Activated T-cell treated with anti-CD3 and anti-CD28 coated beads for 48 hours (primary cell): Measurements from ENCODE around the gene SPDYE3.
"Not testable (repeated sequence)": the region's sequence is repeated elsewhere in the genome, so short reads cannot be mapped to it uniquely, and the experiment has no call there.

Experiments
- DNase-seq: peaks from one replicate; pipeline ENCODE4 v3.0.0-alpha.2; 2020; ENCODE audit warnings: low read depth

SPDYE3 gene, protein sequence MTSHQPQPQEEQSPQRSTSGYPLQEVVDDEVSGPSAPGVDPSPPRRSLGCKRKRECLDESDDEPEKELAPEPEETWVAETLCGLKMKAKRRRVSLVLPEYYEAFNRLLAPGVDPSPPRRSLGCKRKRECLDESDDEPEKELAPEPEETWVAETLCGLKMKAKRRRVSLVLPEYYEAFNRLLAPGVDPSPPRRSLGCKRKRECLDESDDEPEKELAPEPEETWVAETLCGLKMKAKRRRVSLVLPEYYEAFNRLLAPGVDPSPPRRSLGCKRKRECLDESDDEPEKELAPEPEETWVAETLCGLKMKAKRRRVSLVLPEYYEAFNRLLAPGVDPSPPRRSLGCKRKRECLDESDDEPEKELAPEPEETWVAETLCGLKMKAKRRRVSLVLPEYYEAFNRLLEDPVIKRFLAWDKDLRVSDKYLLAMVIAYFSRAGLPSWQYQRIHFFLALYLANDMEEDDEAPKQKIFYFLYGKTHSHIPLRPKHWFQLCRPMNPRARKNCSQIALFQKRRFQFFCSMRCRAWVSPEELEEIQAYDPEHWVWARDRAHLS

DNA sequence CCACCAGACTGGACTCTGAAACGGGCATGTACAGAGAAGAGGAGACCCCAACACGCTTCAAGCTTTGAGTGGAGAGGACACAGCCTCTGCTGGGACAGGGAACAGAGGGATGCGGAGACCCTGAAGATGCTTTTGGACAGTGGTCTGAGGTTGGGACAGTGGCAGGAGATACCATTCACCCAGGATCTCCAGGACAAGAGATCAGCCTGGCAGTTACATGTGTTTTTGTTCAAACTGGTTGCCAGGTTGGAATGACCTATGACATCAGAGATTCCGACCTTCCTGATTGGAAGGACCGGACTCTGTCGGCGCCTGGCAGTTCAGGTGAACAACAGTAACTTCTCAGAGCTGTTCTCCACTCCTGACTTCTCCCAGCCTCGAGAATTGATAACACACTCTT, at the start of gene SPDYE3:
SPDYE3 (plus strand) TSS at position 301 of the 400 bp plus-strand sequence. CDS start 184 bp downstream, outside the sequence.
- not testable (repeated sequence) for DNase-seq

DNA sequence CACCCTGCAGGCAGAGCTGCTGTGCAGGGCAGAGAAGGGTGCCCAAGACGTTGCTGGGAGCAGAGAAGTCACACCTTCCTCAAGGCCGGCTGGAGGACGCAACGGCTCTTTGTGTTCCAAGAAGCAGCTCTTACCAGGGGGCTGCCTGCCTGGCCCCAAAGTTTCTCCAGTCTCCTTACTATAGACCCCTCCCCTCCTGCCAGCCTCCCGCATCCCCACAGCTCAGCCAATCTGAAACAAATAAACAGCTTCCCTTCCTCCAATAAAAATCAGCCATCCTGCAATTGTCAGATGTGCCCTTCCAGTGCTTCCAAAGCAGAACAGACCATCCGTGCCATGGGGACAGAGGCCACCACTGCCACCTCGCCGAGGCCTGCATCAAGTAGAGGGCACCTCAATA, 47.5 kb upstream of the SPDYE3 start:
- DNase-seq: not testable (repeated sequence)

DNA sequence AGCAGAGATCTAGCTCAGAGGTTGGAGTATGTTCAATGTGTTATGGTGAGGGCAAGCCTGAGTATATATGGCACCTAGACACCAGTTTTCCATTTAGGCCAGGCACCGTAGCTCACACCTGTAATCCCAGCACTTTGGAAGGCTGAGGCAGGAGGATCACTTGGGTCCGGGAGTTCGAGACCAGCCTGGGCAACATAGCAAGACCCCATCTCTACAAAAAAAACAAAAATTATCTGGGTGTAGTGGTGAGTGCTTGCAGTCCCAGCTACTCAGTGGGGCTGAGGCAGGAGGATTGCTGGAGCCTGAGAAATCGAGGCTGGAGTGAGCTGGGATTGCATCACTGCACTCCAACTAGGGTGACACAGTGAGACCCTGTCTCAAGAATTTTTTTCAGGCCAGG, 44.6 kb upstream of the SPDYE3 start:
- not testable (repeated sequence) for DNase-seq

DNA sequence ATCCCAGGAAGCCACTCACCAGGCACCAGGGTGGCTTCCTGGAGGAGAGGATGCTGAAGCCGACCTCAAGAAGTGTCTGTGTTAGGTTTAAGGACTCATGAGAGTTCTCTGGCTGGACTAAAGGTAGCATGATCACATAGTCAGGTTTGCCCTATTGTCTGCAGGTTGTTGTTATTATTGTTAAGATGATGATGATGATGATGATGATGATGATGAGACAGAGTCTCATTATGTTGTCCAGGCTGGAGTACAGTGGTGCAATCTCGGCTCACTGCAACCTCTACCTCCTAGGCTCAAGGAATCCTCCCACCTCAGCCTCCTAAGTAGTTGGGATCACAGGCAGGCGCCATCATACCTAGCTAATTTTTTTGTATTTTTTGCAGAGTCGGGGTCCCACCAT, 43.3 kb upstream of the SPDYE3 start:
- DNase-seq: not testable (repeated sequence)

DNA sequence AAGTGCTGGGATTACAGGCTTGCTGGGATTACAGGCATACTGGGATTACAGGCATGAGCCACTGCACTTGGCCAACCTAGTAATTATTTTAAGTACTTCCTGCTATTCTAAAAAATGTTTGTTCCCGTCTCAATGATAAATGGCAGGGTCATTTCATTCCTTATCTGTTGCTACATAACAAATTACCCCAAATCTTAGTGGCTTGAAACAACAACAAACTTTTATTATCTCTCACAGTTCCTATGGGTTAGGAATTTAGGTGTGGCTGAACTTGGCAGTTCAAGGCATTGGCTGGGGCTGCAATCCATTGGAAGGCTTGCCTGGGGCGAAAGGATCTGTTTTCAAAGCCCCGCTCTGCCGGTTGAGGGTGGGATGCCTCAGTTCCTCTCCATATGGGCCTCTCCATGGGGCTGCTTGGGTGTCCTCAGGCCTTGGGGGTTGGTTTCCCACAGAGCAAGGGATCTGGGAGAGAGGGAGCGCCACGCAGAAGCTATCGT, 42.8 kb upstream of the SPDYE3 start:
- DNase-seq: not testable (repeated sequence)

DNA sequence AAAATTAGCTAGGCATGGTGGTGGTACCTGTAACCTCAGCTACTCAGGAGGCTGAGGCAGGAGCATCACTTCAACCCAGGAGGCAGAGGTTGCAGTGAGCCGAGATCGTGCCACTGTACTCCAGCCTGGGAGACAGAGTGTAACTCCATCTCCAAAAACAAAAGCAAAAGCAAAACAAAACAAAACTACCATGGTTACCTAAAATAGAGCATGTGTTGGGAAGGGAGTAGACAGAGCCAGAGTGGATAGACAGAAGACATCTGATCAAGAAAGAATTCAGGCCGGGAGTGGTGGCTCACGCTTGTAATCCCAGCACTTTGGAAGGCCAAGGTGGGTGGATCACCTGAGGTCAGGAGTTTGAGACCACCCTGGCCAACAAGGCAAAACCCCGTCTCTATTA, 41.7 kb upstream of the SPDYE3 start:
- not testable (repeated sequence) for DNase-seq

DNA sequence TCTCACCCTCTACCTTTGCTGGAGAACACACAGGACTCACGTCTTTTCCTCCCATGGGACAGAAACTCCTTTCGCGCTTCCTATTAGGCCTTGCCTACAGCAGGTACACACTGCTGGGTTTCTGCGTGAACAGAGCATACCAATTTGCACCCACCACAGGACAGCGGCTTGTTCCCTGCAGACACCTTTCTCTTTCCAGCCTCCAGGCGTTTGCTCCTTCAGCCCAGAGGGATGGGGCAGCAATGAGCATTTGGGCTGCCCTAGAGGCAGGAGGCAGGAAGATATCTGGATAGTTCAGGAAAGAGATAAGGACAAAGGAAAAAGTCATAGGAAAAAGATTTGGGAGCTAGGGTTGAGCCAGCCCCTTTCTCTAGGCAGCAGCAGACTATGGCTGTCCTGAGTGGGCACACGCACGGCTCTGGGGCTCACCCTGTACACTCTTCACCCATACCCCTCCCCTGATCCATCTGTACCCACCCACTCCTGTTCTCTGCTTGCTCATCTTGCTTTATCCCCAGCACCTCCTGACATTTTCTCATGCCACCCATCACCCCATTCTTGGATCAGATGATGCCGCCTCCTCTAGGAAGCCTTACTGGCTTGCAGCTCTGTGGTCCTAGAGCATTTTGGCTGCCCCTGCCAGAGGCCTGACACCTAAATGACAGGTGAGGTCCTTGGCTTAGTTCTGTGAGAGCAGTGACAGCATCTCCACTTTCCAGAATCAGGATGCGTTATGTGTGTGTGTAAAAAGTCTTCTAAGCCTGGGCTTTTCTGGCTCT, 40.7 kb upstream of the SPDYE3 start:
- no peak for DNase-seq

DNA sequence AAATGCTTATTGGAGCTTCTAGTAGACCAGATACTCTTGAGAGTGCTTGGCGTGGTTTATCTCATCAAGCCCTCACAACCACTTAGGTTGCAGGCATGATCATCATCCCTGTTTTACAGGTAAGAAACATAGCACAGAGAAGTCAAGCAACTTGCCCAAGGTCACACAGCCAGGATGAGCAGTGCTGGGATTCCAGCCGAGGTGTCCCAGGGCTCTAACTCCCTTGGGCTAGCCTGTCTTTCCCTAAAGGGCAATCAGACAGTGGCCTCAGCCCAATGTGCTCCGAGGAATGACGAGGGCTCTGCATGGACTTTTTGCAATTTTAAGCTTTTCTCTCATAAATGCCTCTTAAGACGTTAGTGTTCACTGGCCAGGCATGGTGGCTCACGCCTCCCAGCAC, 39.9 kb upstream of the SPDYE3 start:
- no peak for DNase-seq

DNA sequence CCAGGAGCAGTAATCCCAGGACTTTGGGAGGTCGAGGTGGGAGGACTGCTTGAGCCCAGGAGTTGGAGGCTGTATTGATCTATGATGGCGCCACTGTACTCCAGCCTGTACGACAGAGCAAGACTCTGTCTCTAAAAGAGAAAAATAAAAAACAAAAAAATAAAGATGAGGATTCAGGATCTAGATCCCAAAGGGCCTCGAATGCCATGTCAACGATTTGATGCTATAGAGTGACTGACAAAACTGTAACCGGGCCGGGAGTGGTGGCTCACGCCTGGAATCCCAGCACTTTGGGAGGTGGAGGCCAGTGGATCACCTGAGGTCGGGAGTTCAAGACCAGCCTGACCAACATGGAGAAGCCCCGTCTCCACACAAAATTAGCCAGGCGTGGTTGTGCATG, 38.6 kb upstream of the SPDYE3 start:
- DNase-seq: not testable (repeated sequence)

DNA sequence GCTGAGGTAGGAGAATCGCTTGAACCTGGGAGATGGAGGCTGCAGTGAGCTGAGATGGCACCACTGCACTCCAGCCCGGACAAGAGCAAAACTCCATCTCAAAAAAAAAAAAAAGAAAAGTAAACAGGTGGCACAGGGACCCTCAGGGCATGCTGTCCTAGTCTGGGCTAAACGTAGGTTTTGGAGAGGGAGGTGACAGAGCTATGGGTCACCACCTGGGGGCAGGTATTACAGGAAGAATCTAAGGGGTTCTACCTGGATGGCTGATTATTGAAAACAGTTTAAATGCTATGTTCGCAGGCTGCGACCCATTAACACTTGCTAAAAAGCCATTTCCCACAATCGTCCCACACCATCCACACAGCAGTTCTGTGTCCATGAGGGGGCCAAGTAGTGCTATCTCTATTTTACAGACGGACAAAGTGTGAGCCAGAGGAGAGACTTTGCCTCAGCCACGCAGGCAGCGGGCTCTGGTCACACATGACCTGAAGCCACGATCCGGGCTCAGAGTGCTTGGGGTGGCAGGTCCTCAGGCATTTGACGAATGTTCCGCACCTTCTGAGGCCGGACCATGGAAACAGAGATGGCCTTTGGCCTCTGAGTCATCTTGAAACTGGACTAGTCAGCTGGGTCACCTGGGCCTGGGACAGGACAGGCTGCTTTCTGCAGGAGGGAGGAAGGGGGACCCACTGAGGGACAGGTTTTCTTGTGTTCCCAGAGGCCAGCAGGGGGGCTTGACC, 38.0 kb upstream of the SPDYE3 start:
- not testable (repeated sequence) for DNase-seq

DNA sequence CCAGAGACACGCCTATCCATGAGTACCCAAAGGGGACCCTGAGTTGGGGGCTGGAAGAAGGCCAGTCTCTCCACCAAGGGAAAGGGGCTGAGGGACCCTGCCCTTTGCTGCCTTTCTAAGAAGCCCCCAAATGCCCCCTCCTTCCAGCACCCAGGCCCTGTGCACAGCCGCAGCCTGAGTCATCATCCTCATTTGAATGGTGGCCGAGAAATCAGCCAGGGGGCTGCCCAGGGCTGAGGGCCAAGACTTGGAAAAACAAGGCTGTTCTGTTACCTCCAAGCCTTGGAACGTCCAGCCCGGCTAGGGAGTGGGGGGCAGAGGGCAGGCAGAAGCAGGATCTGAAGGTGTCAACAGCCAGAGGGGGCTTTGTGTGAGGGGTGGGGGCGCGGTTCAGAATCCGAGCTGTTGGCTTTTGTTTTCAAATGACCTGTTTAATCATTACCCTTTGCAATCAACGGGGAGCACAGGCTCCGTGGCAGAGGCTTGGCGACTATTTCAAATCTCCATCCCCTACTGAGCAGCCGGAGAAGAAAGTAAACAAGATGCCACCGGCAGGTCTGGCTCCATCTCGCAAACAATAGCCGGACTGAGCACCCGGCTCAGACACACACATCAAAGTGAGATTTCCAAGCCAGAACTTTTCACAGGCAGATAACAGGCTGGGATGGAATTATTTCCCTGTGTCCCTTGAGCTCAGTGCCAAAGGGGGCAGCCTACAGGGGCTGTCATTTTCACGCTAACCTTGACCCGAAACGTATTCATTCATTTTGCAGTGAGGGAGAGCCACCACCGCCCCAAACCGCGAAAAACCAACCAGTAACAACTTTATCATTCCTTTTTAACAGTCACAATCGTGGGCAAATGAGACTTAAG, 37.2 kb upstream of the SPDYE3 start:
- not testable (repeated sequence) for DNase-seq

DNA sequence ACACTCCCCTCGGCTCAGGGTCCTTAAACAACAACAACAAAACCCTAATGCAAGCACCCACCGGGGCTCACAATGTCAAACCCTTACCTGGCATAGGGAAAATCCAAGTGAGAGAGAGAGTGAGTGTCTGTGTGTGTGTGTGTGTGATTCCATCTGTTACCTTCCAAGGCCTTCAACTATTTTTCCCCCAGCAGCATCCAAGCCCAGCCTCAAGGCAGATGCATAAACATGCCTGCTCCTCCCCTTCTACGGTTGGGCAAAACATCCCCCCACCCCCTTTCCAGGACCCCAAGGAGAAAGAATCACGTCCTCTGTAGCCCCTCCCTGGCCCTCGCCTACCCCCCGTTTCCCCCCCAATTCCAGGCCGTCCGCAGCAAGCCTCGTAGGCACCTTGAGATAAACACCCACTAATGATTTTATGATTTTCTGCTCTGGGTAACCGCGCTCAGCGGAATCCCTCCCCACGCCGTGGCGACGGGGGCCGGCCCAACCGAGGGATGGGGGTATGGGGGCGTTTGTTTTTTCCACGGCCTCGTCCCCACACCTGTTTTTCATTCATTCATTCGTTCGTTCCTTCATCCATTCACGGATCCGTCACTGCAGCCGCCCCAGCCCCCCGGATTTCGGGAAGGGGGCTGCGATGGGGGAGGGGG, 36.4 kb upstream of the SPDYE3 start:
- not testable (repeated sequence) for DNase-seq

DNA sequence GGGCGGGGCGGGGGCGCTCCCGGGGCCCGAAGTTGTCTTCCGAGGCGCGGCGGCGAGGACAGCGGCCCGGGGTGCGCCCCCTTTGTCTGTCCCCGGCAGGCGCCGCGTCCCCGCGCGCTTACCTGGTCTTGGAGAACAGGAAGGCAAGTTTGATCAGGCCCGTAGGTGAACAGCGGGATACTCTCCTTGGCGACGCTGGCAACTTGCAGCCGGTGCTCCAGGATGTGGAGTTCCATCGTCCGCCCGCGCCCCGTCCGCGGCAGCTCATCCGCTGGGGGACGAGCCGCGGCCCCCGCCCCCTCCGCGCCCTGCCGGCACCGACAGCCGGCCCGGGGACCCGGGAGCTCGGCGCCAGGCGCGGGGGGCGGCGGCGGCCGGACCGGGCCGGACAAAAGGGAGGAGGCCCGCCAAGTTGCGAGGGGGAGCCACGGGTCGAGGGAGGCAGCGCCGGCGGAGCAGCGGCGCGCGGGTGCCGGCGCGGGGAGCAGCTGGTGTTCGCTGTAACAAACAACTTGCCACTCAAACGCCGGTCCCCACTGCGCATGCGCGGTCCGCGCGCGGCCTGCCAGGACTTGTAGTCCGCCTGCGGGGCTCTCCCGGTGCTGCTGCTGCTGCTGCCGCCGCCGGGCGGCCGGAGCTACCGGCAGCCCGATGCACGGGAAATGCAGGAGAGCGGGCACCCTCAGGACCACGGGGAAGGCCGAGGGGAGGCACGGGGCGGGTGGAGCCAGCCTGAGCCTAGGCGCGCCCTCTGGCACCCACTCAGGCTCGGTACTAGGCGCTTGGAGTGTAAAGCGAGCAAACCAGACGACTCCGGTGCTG, 35.6 kb upstream of the SPDYE3 start:
- DNase-seq: peak; percentile 97

DNA sequence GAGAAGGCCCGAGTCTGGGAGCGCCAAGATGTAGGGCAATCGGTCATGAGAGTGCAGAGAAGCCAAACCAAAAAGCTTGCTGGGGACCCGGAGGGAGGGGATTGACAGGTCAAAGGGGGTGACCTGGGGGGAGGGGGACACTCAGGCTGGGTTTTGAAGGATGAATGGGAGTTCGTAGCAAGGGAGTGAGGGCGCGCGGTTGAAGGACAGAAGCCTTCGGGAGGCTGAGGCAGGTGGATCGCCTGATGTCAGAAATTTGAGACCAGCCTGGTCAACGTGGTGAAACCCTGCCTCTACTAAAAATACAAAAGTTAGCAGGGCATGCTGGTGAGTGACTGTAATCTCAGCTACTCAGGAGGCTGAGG, 35.0 kb upstream of the SPDYE3 start:
- DNase-seq: not testable (repeated sequence)

DNA sequence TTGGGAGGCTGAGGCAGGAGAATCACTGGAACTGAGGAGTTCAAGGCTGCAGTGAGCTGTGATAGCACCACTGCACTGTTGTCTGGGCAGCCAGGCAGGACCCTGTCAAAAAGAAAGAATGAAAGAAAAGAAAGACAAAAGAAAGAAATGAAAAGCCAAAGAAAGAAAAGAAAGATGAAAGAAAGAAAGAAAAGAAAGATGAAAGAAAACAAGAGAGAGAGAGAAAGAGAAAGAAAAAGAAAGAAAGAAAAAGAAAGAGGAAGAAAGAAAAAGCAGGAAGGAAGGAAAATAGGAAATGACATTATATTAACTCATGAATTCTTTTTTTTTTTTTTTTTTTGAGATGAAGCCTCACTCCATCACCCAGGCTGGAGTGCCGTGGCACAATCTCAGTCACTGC, 32.4 kb upstream of the SPDYE3 start:
- DNase-seq: no peak

DNA sequence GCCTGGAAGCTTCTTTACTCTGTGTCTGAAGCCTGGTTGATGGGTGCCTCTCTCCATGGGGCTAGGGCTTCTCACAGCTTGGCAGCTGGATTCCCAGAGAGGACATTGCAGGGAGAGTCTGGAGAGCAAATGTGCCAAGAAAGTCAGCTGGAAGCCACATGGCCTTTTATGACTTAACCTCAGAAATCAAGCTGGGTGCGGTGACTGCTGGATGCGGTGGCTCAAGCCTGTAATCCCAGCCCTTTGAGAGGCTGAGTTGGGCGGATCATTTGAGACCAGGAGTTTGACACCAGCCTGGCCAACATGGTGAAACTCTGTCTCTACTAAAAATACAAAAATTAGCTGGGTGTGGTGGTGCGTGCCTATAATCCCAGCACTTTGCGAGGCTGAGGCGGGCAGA, 31.4 kb upstream of the SPDYE3 start:
- DNase-seq: not testable (repeated sequence)

DNA sequence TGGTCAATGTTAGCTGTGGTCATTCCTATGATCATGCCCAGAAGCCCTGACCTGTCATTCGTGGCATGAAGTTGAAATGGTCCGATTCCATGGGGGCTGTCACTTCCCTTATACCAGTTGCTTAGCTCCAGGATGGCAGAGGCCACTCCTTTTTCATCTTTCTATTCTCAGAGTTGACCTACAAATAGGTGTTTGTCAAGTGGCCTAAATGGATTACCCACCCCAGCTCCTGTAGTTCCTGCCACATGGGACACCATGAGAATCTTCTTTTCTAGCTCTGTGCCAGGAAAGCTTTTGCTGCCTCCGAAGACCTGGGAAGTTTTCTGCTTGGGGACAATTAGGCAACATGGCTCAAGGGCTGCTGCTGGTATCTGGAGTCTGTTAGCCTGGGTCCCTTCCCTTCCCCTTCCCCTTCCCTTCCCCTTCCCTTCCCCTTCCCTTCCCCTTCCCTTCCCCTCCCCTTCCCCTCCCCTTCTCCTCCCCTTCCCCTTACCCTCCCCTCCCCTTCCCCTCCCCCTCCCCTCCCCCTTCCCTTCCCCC, 25.4 kb upstream of the SPDYE3 start:
- DNase-seq: not testable (repeated sequence)

DNA sequence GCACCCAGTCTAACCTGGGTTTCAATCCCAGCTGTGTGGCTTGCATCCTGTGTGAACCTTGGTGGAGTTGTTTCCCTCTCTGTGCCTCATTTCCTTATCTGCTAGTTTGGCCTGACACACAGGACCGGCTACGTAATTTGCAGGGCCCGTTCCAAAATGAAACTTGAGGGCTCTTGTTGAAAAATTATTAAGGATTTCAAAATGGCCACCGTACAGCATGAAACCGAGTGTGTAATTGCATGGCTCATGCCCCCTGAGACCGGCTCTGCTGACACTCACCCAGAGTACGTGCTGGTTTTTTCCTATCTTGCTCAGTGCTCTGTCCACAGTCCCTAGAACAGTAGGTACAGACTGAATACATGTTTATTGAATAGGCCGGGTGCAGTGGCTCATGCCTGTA, 24.4 kb upstream of the SPDYE3 start:
- DNase-seq: not testable (repeated sequence)
